AG04450 (cell line): ENCODE data around the gene ISCU. TPM values are rescaled to one million over a fixed set of nuclear protein-coding genes. Genes with fewer than 3 reads are reported as not detected.
"Not testable (repeated sequence)": the region's sequence is repeated elsewhere in the genome, so short reads cannot be mapped to it uniquely, and the experiment has no call there.

ENCODE experiments used
- CTCF ChIA-PET: fragments of 300-600, 350-600 bp; formaldehyde crosslinking; extraction: SDS; loops from one replicate; lab custom pipeline; 2022; ENCODE audit warnings: antibody characterized with exemption, inconsistent platforms; lab: Charles Lee
- POLR2A ChIA-PET: fragments of 350-600 bp; formaldehyde crosslinking; extraction: SDS; loops from one replicate; lab custom pipeline; 2021; ENCODE audit warnings: antibody characterized with exemption, inconsistent platforms; lab: Yijun Ruan, JAX
- DNase-seq: peaks from one replicate; pipeline ENCODE4 v3.0.0-alpha.2; 2011; ENCODE audit warnings: low read depth, low spot score
- H3K27ac ChIP-seq: one replicate; pipeline ENCODE4 v1.5.1; 2012; ENCODE audit warnings: low read depth, low read length, control low read depth
- H3K27me3 ChIP-seq: one replicate; pipeline ENCODE4 v1.6.0; 2012; ENCODE audit warnings: low read length; ENCODE audit not compliant: control insufficient read depth, insufficient read depth
- H3K4me3 ChIP-seq: 2 replicates; pipeline ENCODE4 v1.5.1; 2011; ENCODE audit warnings: mild to moderate bottlenecking, low read depth, low read length, control low read depth
- H3K9me3 ChIP-seq: 2 replicates; pipeline ENCODE4 v1.5.1; 2012; ENCODE audit warnings: low read length; ENCODE audit not compliant: control insufficient read depth, insufficient read depth
- polyA plus RNA-seq: library from polyadenylated mRNA; depleted of rRNA; stranded (reverse); fragments of >200 nt; gene quantifications from 2 replicates; pipeline ENCODE4 v1.2.3, GENCODE V29; 2011; rRNA removed
- TF ChIP-seq, protein P1 (sequence below): IDR thresholded peaks from 2 replicates; pipeline ENCODE4 v1.5.1; 2011; ENCODE audit warnings: low read depth, low read length, control low read depth, inconsistent platforms

The ISCU gene
- polyA plus RNA-seq, 1 experiment: 184 TPM

DNA sequence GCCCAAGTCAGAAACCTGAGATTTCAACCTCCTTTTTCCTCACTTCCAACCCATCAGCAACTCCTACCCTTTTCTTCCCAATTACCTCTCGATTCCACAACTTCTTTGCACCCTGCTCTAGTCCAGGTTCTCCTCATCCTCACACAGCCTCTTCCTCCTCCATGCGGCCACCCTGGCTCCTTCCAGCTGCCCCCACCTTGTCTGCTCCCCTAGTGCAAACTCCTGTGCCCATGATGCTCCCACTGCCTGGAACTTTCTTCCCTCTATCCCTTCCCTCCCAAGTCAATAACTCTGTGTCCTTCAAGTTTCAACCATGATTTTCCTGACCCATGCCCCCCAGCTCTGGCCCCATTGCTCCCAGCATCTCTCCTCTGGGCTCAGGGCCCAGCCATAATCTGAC is 54.0 kb downstream of the ISCU start:
- Histone ChIP-seq H3K27me3 (no peaks in the 10 kb centered on the region), H3K9me3 (peaks cover 7% of the 10 kb centered on the region), H3K4me3 (no peak overlapping the region), H3K27ac (no peak overlapping the region)
- ChIA-PET POLR2A (interaction anchor here (0.6 to 1.5 kb wide), 2 partner anchors 55 to 188 kb away, joined by 3 read pairs; partner anchors contain the start of gene SART3), CTCF (interaction anchor here (1.1 to 11.2 kb wide), 4 partner anchors 9 to 50 kb away, joined by 3 to 508 read pairs (median 40); partner anchors contain the start of genes ISCU and SART3)
- no peak for DNase-seq
- TF ChIP-seq, protein P1, sequence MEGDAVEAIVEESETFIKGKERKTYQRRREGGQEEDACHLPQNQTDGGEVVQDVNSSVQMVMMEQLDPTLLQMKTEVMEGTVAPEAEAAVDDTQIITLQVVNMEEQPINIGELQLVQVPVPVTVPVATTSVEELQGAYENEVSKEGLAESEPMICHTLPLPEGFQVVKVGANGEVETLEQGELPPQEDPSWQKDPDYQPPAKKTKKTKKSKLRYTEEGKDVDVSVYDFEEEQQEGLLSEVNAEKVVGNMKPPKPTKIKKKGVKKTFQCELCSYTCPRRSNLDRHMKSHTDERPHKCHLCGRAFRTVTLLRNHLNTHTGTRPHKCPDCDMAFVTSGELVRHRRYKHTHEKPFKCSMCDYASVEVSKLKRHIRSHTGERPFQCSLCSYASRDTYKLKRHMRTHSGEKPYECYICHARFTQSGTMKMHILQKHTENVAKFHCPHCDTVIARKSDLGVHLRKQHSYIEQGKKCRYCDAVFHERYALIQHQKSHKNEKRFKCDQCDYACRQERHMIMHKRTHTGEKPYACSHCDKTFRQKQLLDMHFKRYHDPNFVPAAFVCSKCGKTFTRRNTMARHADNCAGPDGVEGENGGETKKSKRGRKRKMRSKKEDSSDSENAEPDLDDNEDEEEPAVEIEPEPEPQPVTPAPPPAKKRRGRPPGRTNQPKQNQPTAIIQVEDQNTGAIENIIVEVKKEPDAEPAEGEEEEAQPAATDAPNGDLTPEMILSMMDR: no peak

DNA sequence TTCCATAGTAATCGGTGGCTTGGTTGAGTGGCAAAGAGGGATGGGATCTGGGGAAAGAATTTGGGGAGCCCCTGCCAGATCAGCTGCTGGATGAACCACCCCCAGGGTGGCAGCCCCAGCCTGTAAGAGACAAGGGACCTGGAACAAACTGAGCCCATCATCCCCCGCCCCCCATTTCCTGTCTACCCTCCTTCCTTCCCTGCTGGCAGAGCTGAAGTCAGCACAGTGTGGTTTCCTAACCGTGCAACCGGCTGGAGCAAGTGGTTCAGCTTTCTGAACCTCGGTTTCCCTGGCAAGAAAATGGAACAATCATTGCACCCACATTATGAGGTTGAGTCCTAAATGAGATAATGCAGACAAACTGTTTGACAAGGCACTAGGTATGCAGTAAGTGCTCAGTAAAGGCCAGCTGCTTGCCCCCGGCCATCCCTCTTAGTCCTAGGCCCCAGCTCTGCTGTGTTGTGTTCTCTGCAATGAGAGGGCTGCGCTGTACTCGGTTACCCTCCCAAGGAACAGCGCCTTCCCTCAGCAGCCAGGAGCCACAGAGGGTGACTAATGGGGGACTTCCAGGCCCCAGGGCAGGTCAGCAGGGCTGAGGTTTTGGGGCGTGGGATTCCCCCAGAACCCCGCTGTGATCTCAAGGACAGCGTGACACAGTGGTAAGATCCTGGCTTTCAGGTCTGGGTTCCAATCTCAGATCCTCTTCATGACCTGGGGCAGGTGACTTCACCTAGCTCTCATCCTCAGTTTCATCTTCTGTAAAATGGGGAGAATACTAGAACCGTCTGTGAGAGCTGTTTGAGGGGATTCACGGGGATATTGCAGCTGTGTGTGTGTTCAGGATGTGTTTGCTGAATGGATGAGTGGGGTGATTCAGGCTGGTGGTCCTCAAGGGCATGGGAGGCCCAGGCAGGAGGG is 54.8 kb downstream of the ISCU start:
- ChIA-PET POLR2A (no interaction called here), CTCF (interaction anchor here (0.6 to 11.2 kb wide), 57 partner anchors 9 to 538 kb away, joined by 3 to 508 read pairs (median 5); partner anchors contain the start of genes ISCU, SART3 and SELPLG)
- Histone ChIP-seq H3K4me3 (no peak overlapping the region), H3K9me3 (peaks cover 7% of the 10 kb centered on the region), H3K27ac (no peak overlapping the region), H3K27me3 (no peaks in the 10 kb centered on the region)
- DNase-seq: no peak
- TF ChIP-seq, protein P1: no peak

DNA sequence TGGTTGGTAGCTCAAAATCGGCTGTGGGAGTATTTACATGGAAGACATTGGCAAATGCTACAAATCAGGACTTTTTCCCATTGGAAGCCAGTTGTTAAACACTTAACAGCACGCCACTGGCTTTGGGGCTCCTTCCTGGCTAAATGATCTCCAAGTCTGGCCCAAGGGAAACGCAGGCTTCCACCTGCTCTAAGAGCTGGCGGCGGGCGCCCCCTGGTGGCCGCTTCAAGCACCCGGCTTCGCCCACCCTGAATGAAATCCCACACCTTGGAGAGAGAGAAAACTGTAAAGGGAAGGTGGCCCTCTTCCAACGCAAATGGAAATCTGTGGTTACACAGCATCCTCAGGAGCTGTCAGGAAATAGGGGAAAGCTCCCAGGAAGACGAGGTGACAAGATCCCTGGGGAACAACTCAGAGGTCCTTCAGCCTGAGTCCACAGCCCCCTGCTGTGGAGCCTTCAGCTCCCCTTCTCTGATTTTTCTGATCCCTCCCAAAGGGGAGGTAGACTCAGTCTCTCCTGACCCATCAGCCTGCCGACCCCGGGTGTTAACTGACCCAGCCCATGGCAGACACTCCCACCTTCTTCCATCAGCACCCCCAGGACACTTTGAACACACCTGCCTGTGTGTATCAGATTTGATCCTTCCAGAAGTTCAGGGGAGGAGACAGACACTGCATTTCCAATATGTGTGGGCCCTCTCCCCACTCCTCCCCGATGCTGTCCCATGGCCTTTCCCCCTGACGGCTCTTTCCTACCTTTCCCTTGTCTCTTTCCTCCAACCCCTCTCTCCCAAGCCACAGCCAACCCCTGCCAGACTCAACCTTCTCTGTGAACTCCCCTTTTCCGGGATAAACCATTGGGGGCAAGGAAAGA is 55.9 kb downstream of the ISCU start:
- Histone ChIP-seq H3K27me3 (no peaks in the 10 kb centered on the region), H3K4me3 (no peak overlapping the region), H3K27ac (no peak overlapping the region), H3K9me3 (peaks cover 7% of the 10 kb centered on the region)
- ChIA-PET POLR2A (interaction anchor here (0.6 kb wide), 1 partner anchor 233 kb away, joined by 3 read pairs; no protein-coding TSS in a partner anchor), CTCF (interaction anchor here (0.6 to 11.2 kb wide), 60 partner anchors 11 to 537 kb away, joined by 3 to 508 read pairs (median 4); partner anchors contain the start of genes ISCU, SART3, SELPLG and TMEM119)
- TF ChIP-seq, protein P1: peak; percentile 94
- DNase-seq: peak; percentile 72

DNA sequence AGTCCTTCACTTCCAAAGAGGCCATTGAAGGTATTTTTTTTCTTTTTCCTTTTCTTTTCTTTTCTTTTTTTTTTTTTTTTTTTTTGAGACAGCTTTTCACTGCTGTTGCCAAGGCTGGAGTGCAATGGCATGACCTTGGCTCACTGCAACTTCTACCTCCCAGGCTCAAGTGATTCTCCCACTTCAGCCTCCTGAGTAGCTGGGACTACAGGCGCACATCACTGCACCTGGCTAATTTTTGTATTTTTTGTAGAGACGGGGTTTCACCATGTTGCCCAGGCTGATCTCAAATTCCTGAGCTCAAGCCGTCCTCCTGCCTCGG is 56.5 kb downstream of the ISCU start:
- not testable (repeated sequence) for H3K27ac ChIP-seq, H3K4me3 ChIP-seq, H3K27me3 ChIP-seq, DNase-seq, H3K9me3 ChIP-seq
- ChIA-PET POLR2A (interaction anchor here (0.6 kb wide), 1 partner anchor 232 kb away, joined by 3 read pairs; no protein-coding TSS in a partner anchor), CTCF (interaction anchor here (0.6 to 11.2 kb wide), 23 partner anchors 10 to 479 kb away, joined by 3 to 508 read pairs (median 8); partner anchors contain the start of genes ISCU, SART3 and TMEM119)

Other genes with a start within 250 kb of the ISCU start
- 0.04 and 0.12 TPM in 2 replicates for gene CMKLR1, start 223.3 kb upstream of the ISCU start, polyA plus RNA-seq
- 1.4 and 2.9 TPM in 2 replicates for gene FICD, start 47.3 kb upstream of the ISCU start, polyA plus RNA-seq
- gene SART3, start 1.4 kb upstream of the ISCU start, polyA plus RNA-seq: 23.9 and 28.5 TPM in 2 replicates
- 60.3 and 67.0 TPM in 2 replicates for gene TMEM119, start 35.5 kb downstream of the ISCU start, polyA plus RNA-seq
- 6.1 and 9.8 TPM in 2 replicates for gene SELPLG, start 71.3 kb downstream of the ISCU start, polyA plus RNA-seq
- gene CORO1C, start 168.9 kb downstream of the ISCU start, polyA plus RNA-seq: 596 and 687 TPM in 2 replicates